Loucy (cell line): ENCODE data around the gene MBD3.

Source experiments
- H2AFZ ChIP-seq: fragments of 200-600 bp; sonication (generic); 2 replicates; pipeline ENCODE4 v1.6.0; 2016; ENCODE audit warnings: antibody characterized with exemption, mild to moderate bottlenecking, low read length, moderate library complexity
- H3F3A ChIP-seq: fragments of 200-600 bp; 2 replicates; pipeline ENCODE4 v1.6.0; 2016; ENCODE audit warnings: antibody characterized with exemption, low read depth, mild to moderate bottlenecking
- H3K27me3 ChIP-seq: fragments of 200-600 bp; sonication (generic); 2 replicates; pipeline ENCODE4 v1.6.1; 2014; ENCODE audit warnings: low read length, mild to moderate bottlenecking; ENCODE audit not compliant: insufficient read depth, poor library complexity, severe bottlenecking
- H3K36me3 ChIP-seq: fragments of 200-600 bp; sonication (generic); 2 replicates; pipeline ENCODE4 v1.6.1; 2016; ENCODE audit warnings: low read length; ENCODE audit not compliant: insufficient read depth
- H3K4me1 ChIP-seq: fragments of 200-600 bp; sonication (generic); 2 replicates; pipeline ENCODE4 v1.5.1; 2014; ENCODE audit warnings: low read length, mild to moderate bottlenecking; ENCODE audit not compliant: insufficient read depth, poor library complexity, severe bottlenecking
- H3K4me2 ChIP-seq: fragments of 200-600 bp; sonication (generic); 2 replicates; pipeline ENCODE4 v1.6.0; 2014; ENCODE audit warnings: antibody characterized with exemption, low read length, low read depth, mild to moderate bottlenecking; ENCODE audit not compliant: poor library complexity, severe bottlenecking
- H3K4me3 ChIP-seq: fragments of 200-600 bp; sonication (generic); 2 replicates; pipeline ENCODE4 v1.5.1; 2014; ENCODE audit warnings: low read length, mild to moderate bottlenecking, mixed read lengths; ENCODE audit not compliant: poor library complexity, severe bottlenecking
- H3K79me2 ChIP-seq: fragments of 200-600 bp; sonication (generic); 2 replicates; pipeline ENCODE4 v1.6.1; 2014; ENCODE audit warnings: low read length; ENCODE audit not compliant: insufficient read depth
- H3K9ac ChIP-seq: fragments of 200-600 bp; sonication (generic); 2 replicates; pipeline ENCODE4 v1.6.0; 2014; ENCODE audit warnings: mild to moderate bottlenecking, low read depth, low read length, moderate library complexity; ENCODE audit not compliant: poor library complexity, severe bottlenecking
- H3K9me2 ChIP-seq: fragments of 200-600 bp; sonication (generic); replicated peaks from 2 replicates; pipeline ENCODE4 v1.6.1; 2016; ENCODE audit warnings: low read depth, low read length, mixed read lengths
- H3K9me3 ChIP-seq: fragments of 200-600 bp; sonication (generic); 2 replicates; pipeline ENCODE4 v1.6.1; 2014; ENCODE audit warnings: mild to moderate bottlenecking, antibody characterized with exemption, low read length, low read depth; ENCODE audit not compliant: insufficient read depth
- H4K20me1 ChIP-seq: fragments of 200-600 bp; sonication (generic); 2 replicates; pipeline ENCODE4 v1.6.0; 2014; ENCODE audit warnings: antibody characterized with exemption, low read length, mild to moderate bottlenecking; ENCODE audit not compliant: insufficient read depth, poor library complexity, severe bottlenecking
- CTCF ChIP-seq: fragments of 200-600 bp; sonication (generic); conservative IDR thresholded peaks from 2 replicates; pipeline ENCODE4 v1.5.1; 2014; ENCODE audit warnings: mild to moderate bottlenecking, antibody characterized with exemption, low read length
- EZH2phosphoT487 ChIP-seq: fragments of 200-600 bp; IDR thresholded peaks from 2 replicates; pipeline ENCODE4 v1.6.1; 2018; ENCODE audit warnings: antibody characterized with exemption, mild to moderate bottlenecking, moderate library complexity, borderline replicate concordance

The MBD3 gene

GRCh38 chr19:1527650-1528309 is 64.9 kb downstream of the MBD3 start:
- Histone ChIP-seq H2AFZ (no peak overlapping the region), H3K79me2 (no peaks in the 10 kb centered on the region), H3K4me1 (no peaks in the 10 kb centered on the region), H3K9me2 (no peaks in the 10 kb centered on the region), H3F3A (no peaks in the 10 kb centered on the region), H3K9me3 (no peaks in the 10 kb centered on the region), H3K4me2 (no peak overlapping the region), H3K4me3 (no peak overlapping the region), H4K20me1 (no peaks in the 10 kb centered on the region), H3K36me3 (no peaks in the 10 kb centered on the region), H3K27me3 (no peaks in the 10 kb centered on the region), H3K9ac (no peak overlapping the region)
- TF ChIP-seq CTCF (no peak), EZH2phosphoT487 (no peak)

GRCh38 chr19:1526979-1527649 is 65.6 kb downstream of the MBD3 start:
- Histone ChIP-seq H3K9me2 (no peaks in the 10 kb centered on the region), H2AFZ (no peak overlapping the region), H3K4me2 (no peak overlapping the region), H3K79me2 (no peaks in the 10 kb centered on the region), H3K4me3 (no peak overlapping the region), H3F3A (no peaks in the 10 kb centered on the region), H3K27me3 (no peaks in the 10 kb centered on the region), H3K9me3 (no peaks in the 10 kb centered on the region), H3K4me1 (no peaks in the 10 kb centered on the region), H3K9ac (no peak overlapping the region), H3K36me3 (no peaks in the 10 kb centered on the region), H4K20me1 (no peaks in the 10 kb centered on the region)
- no peak for TF ChIP-seq CTCF
- no peak for TF ChIP-seq EZH2phosphoT487

- Histone ChIP-seq H2AFZ (no peak overlapping the region), H4K20me1 (no peaks in the 10 kb centered on the region), H3K9me2 (no peaks in the 10 kb centered on the region), H3K79me2 (no peaks in the 10 kb centered on the region), H3K4me2 (no peak overlapping the region), H3K36me3 (no peaks in the 10 kb centered on the region), H3K9me3 (no peaks in the 10 kb centered on the region), H3K27me3 (no peaks in the 10 kb centered on the region), H3K9ac (no peak overlapping the region), H3K4me1 (no peaks in the 10 kb centered on the region), H3F3A (no peaks in the 10 kb centered on the region), H3K4me3 (no peak overlapping the region)
- no peak for TF ChIP-seq CTCF
- no peak for TF ChIP-seq EZH2phosphoT487
Observed at GRCh38 chr19:1526066-1526778, 66.4 kb downstream of the MBD3 start.
